ENCODE data around the gene SPOCK2.

SPOCK2 gene

GRCh38 chr10:72127571-72127970 is 39.2 kb upstream of the SPOCK2 start:
- H3K4me3 ChIP-seq (ENCODE audit: low read depth, low read length), result no peak overlapping the region
- ChIA-PET CTCF (interaction anchor here (0.8 to 5.8 kb wide), 13 partner anchors 11 to 232 kb away, joined by 3 to 77 read pairs (median 16); partner anchors contain the start of gene SPOCK2), POLR2A (no interaction called here)
- no peak for TF ChIP-seq CTCF (IDR thresholded peaks at IDR 0.05; ENCODE audit: insufficient read depth, low read length, missing control alignments)
- no peak for DNase-seq (ENCODE audit: low read depth, low spot score)

- ChIA-PET CTCF (interaction anchor here (0.7 to 5.8 kb wide), 32 partner anchors 11 to 231 kb away, joined by 3 to 77 read pairs (median 7); partner anchors contain the start of genes ANAPC16, ASCC1 and SPOCK2), POLR2A (interaction anchor here (0.9 kb wide), 1 partner anchor 147 kb away, joined by 3 read pairs; the partner anchor contains the start of gene DDIT4)
- DNase-seq (ENCODE audit: low read depth, low spot score), result no peak
- H3K4me3 ChIP-seq (ENCODE audit: low read depth, low read length), result no peak overlapping the region
- TF ChIP-seq CTCF (IDR thresholded peaks at IDR 0.05; ENCODE audit: insufficient read depth, low read length, missing control alignments), result no peak
These were observed 38.5 kb upstream of the SPOCK2 start for GRCh38 chr10:72126872-72127232.

- H3K4me3 ChIP-seq (ENCODE audit: low read depth, low read length), result no peak overlapping the region
- peak; percentile 35 for TF ChIP-seq CTCF (IDR thresholded peaks at IDR 0.05; ENCODE audit: insufficient read depth, low read length, missing control alignments)
- ChIA-PET POLR2A (interaction anchor here (0.9 kb wide), 1 partner anchor 147 kb away, joined by 3 read pairs; the partner anchor contains the start of gene DDIT4), CTCF (interaction anchor here (0.7 to 5.8 kb wide), 43 partner anchors 11 to 230 kb away, joined by 3 to 77 read pairs (median 6); partner anchors contain the start of genes ANAPC16, ASCC1 and SPOCK2)
- peak; percentile 4 for DNase-seq (ENCODE audit: low read depth, low spot score)
These were observed 38.0 kb upstream of the SPOCK2 start for GRCh38 chr10:72126184-72126871.

GRCh38 chr10:72124989-72125388 is 36.6 kb upstream of the SPOCK2 start:
- H3K4me3 ChIP-seq (ENCODE audit: low read depth, low read length), result no peak overlapping the region
- no peak for TF ChIP-seq CTCF (IDR thresholded peaks at IDR 0.05; ENCODE audit: insufficient read depth, low read length, missing control alignments)
- CTCF ChIA-PET, result interaction anchor here (1.0 to 5.8 kb wide), 20 partner anchors 10 to 229 kb away, joined by 3 to 77 read pairs (median 9); no protein-coding TSS in a partner anchor
- POLR2A ChIA-PET, result no interaction called here
- peak; percentile 29 for DNase-seq (ENCODE audit: low read depth, low spot score)

GRCh38 chr10:72124381-72124780 is 36.0 kb upstream of the SPOCK2 start:
- no peak for TF ChIP-seq CTCF (IDR thresholded peaks at IDR 0.05; ENCODE audit: insufficient read depth, low read length, missing control alignments)
- ChIA-PET CTCF (interaction anchor here (0.7 to 5.8 kb wide), 14 partner anchors 9 to 228 kb away, joined by 3 to 77 read pairs (median 8); partner anchors contain the start of genes ANAPC16 and ASCC1), POLR2A (no interaction called here)

GRCh38 chr10:72123616-72124015 is 35.3 kb upstream of the SPOCK2 start:
- no peak for DNase-seq (ENCODE audit: low read depth, low spot score)
- H3K4me3 ChIP-seq (ENCODE audit: low read depth, low read length), result no peak overlapping the region
- ChIA-PET POLR2A (no interaction called here), CTCF (interaction anchor here (0.7 to 5.8 kb wide), 9 partner anchors 8 to 228 kb away, joined by 3 to 67 read pairs (median 5); partner anchors contain the start of genes ANAPC16 and ASCC1)
- no peak for TF ChIP-seq CTCF (IDR thresholded peaks at IDR 0.05; ENCODE audit: insufficient read depth, low read length, missing control alignments)

More at GRCh38 chr10:72124381-72124780, 36.0 kb upstream of the SPOCK2 start:
- no peak for DNase-seq (ENCODE audit: low read depth, low spot score)
- no peak overlapping the region for H3K4me3 ChIP-seq (ENCODE audit: low read depth, low read length)
